Measurements from ENCODE around the gene POLD4.

POLD4 gene

GRCh38 chr11:67356864-67357561, 3.7 kb upstream of the POLD4 start:
- Histone ChIP-seq H3K4me3 (no peak overlapping the region), H3K4me1 (peaks cover 7% of the 10 kb centered on the region; the same call in 1 of the 2 replicates), H3K36me3 (replicated peaks) (no peaks in the 10 kb centered on the region), H3K27me3 (ENCODE audit: low read depth) (no peaks in the 10 kb centered on the region), H3K9me3 (no peaks in the 10 kb centered on the region)
- in situ Hi-C loops (cut with MboI; ENCODE audit: low sequenced_read_pairs) = no loop called here
- peak; percentile 79 to 83 for DNase-seq (ENCODE audit: low spot score in 2 of 2)

GRCh38 chr11:67356387-67356863, 3.1 kb upstream of the POLD4 start:
- H3K4me3 ChIP-seq = no peak overlapping the region
- DNase-seq (ENCODE audit: low spot score in 2 of 2) = no peak
- H3K27me3 ChIP-seq (ENCODE audit: low read depth) = no peaks in the 10 kb centered on the region
- H3K4me1 ChIP-seq = peaks cover 7% of the 10 kb centered on the region; the same call in 1 of the 2 replicates
- no peaks in the 10 kb centered on the region for H3K36me3 ChIP-seq (replicated peaks)
- no peaks in the 10 kb centered on the region for H3K9me3 ChIP-seq
- in situ Hi-C loops (cut with MboI; ENCODE audit: low sequenced_read_pairs) = no loop called here

GRCh38 chr11:67355794-67356386, 2.5 kb upstream of the POLD4 start:
- no peaks in the 10 kb centered on the region for H3K27me3 ChIP-seq (ENCODE audit: low read depth)
- H3K36me3 ChIP-seq (replicated peaks) = no peaks in the 10 kb centered on the region
- in situ Hi-C loops (cut with MboI; ENCODE audit: low sequenced_read_pairs) = no loop called here
- H3K4me3 ChIP-seq = no peak overlapping the region
- peaks cover 7% of the 10 kb centered on the region; the same call in 1 of the 2 replicates for H3K4me1 ChIP-seq
- no peaks in the 10 kb centered on the region for H3K9me3 ChIP-seq
- no peak for DNase-seq (ENCODE audit: low spot score in 2 of 2)

GRCh38 chr11:67355023-67355793, 1.9 kb upstream of the POLD4 start:
- in situ Hi-C loops (cut with MboI; ENCODE audit: low sequenced_read_pairs) = no loop called here
- H3K9me3 ChIP-seq = no peaks in the 10 kb centered on the region
- no peak for DNase-seq (ENCODE audit: low spot score in 2 of 2)
- no peak overlapping the region for H3K4me3 ChIP-seq
- H3K36me3 ChIP-seq (replicated peaks) = no peaks in the 10 kb centered on the region
- H3K4me1 ChIP-seq = peaks cover 7% of the 10 kb centered on the region; the same call in 1 of the 2 replicates
- H3K27me3 ChIP-seq (ENCODE audit: low read depth) = no peaks in the 10 kb centered on the region

GRCh38 chr11:67354075-67355022, 1.0 kb upstream of the POLD4 start:
- in situ Hi-C loops (cut with MboI; ENCODE audit: low sequenced_read_pairs) = no loop called here
- no peaks in the 10 kb centered on the region for H3K9me3 ChIP-seq
- peak overlapping the region; percentile 75 for H3K4me3 ChIP-seq
- no peaks in the 10 kb centered on the region for H3K27me3 ChIP-seq (ENCODE audit: low read depth)
- no peaks in the 10 kb centered on the region for H3K36me3 ChIP-seq (replicated peaks)
- DNase-seq (ENCODE audit: low spot score in 2 of 2) = no peak
- H3K4me1 ChIP-seq = peaks cover 7% of the 10 kb centered on the region; the same call in 1 of the 2 replicates

- no peak for DNase-seq (ENCODE audit: low spot score in 2 of 2)
These were observed 615 bp downstream of the POLD4 start for GRCh38 chr11:67352546-67353316.

GRCh38 chr11:67351275-67352005, 1.9 kb downstream of the POLD4 start:
- peaks cover 7% of the 10 kb centered on the region; the same call in 1 of the 2 replicates for H3K4me1 ChIP-seq
- H3K4me3 ChIP-seq = no peak overlapping the region
- in situ Hi-C loops (cut with MboI; ENCODE audit: low sequenced_read_pairs) = no loop called here
- peak; percentile 51 to 70 for DNase-seq (ENCODE audit: low spot score in 2 of 2)
- no peaks in the 10 kb centered on the region for H3K27me3 ChIP-seq (ENCODE audit: low read depth)
- no peaks in the 10 kb centered on the region for H3K9me3 ChIP-seq
- H3K36me3 ChIP-seq (replicated peaks) = no peaks in the 10 kb centered on the region

More at GRCh38 chr11:67352546-67353316, 615 bp downstream of the POLD4 start:
- H3K27me3 ChIP-seq (ENCODE audit: low read depth) = no peaks in the 10 kb centered on the region
- no peaks in the 10 kb centered on the region for H3K9me3 ChIP-seq
- in situ Hi-C loops (cut with MboI; ENCODE audit: low sequenced_read_pairs) = no loop called here
- no peaks in the 10 kb centered on the region for H3K36me3 ChIP-seq (replicated peaks)
- H3K4me3 ChIP-seq = peak overlapping the region; percentile 75
- peaks cover 7% of the 10 kb centered on the region; the same call in 1 of the 2 replicates for H3K4me1 ChIP-seq

GRCh38 chr11:67349928-67350465, 3.3 kb downstream of the POLD4 start:
- Histone ChIP-seq H3K27me3 (ENCODE audit: low read depth) (no peaks in the 10 kb centered on the region), H3K9me3 (no peaks in the 10 kb centered on the region), H3K36me3 (replicated peaks) (no peaks in the 10 kb centered on the region), H3K4me1 (peaks cover 7% of the 10 kb centered on the region; the same call in 1 of the 2 replicates), H3K4me3 (no peak overlapping the region)
- in situ Hi-C loops (cut with MboI; ENCODE audit: low sequenced_read_pairs) = no loop called here
- no peak for DNase-seq (ENCODE audit: low spot score in 2 of 2)

- Histone ChIP-seq H3K9me3 (no peaks in the 10 kb centered on the region), H3K36me3 (replicated peaks) (no peaks in the 10 kb centered on the region), H3K4me1 (peaks cover 7% of the 10 kb centered on the region; the same call in 1 of the 2 replicates), H3K4me3 (no peak overlapping the region), H3K27me3 (ENCODE audit: low read depth) (no peaks in the 10 kb centered on the region)
- no peak for DNase-seq (ENCODE audit: low spot score in 2 of 2)
- in situ Hi-C loops (cut with MboI; ENCODE audit: low sequenced_read_pairs) = no loop called here
These were observed 3.9 kb downstream of the POLD4 start for GRCh38 chr11:67349457-67349856.

GRCh38 chr11:67349036-67349435, 4.3 kb downstream of the POLD4 start:
- in situ Hi-C loops (cut with MboI; ENCODE audit: low sequenced_read_pairs) = no loop called here
- DNase-seq (ENCODE audit: low spot score in 2 of 2) = no peak
- H3K4me1 ChIP-seq = peaks cover 6% of the 10 kb centered on the region; the same call in 1 of the 2 replicates
- no peak overlapping the region for H3K4me3 ChIP-seq
- no peaks in the 10 kb centered on the region for H3K9me3 ChIP-seq
- no peaks in the 10 kb centered on the region for H3K36me3 ChIP-seq (replicated peaks)
- H3K27me3 ChIP-seq (ENCODE audit: low read depth) = no peaks in the 10 kb centered on the region

GRCh38 chr11:67347964-67348749, 5.2 kb downstream of the POLD4 start:
- H3K4me1 ChIP-seq = 0 out of 2 replicates have a peak, but pooled peaks cover 3% of the 10 kb centered on the region
- DNase-seq (ENCODE audit: low spot score in 2 of 2) = no peak
- no peaks in the 10 kb centered on the region for H3K27me3 ChIP-seq (ENCODE audit: low read depth)
- in situ Hi-C loops (cut with MboI; ENCODE audit: low sequenced_read_pairs) = no loop called here
- no peaks in the 10 kb centered on the region for H3K9me3 ChIP-seq
- no peak overlapping the region for H3K4me3 ChIP-seq
- no peaks in the 10 kb centered on the region for H3K36me3 ChIP-seq (replicated peaks)
